HepG2 (cell line): ENCODE results near the gene KCTD19. TPM values are rescaled to one million over a fixed set of nuclear protein-coding genes. Genes with fewer than 3 reads are reported as not detected.

Source experiments
- CENPT ChIP-seq: sonication (generic); formaldehyde crosslinking; IDR thresholded peaks from 2 replicates; pipeline ENCODE4 v1.8.0; 2022; ENCODE audit warnings: low read depth, mild to moderate bottlenecking, moderate library complexity, missing genetic modification reagents
- IRF2 ChIP-seq: IDR thresholded peaks from 2 replicates; pipeline ENCODE4 v1.6.1; 2018; ENCODE audit warnings: missing genetic modification reagents, missing compliant biosample characterization
- MTA1 ChIP-seq: sonication (generic); formaldehyde crosslinking; IDR thresholded peaks from 2 replicates; pipeline ENCODE4 v1.4.0; 2020; ENCODE audit warnings: missing genetic modification reagents, mild to moderate bottlenecking, borderline replicate concordance
- POGK ChIP-seq: sonication (generic); formaldehyde crosslinking; conservative IDR thresholded peaks from 2 replicates; pipeline ENCODE4 v1.8.0; 2022; ENCODE audit warnings: mild to moderate bottlenecking, moderate library complexity, missing genetic modification reagents
- POLR2A ChIP-seq, 2 experiments: IDR thresholded peaks; 2 replicates each; pipeline ENCODE4 v1.6.1; 2011; ENCODE audit warnings: low read depth in 2 of 2, low read length in 2 of 2, mild to moderate bottlenecking in 1 of 2, moderate library complexity in 1 of 2; ENCODE audit not compliant: insufficient read depth in 1 of 2
- SRSF9 ChIP-seq: fragments of 200-400 bp; formaldehyde crosslinking; IDR thresholded peaks from 2 replicates; pipeline ENCODE4 v1.6.1; 2018; ENCODE audit warnings: borderline replicate concordance, mild to moderate bottlenecking, low read depth, low read length; ENCODE audit not compliant: insufficient read depth, poor library complexity, severe bottlenecking
- THAP9 ChIP-seq: sonication (generic); formaldehyde crosslinking; IDR thresholded peaks from 2 replicates; pipeline ENCODE4; 2020; ENCODE audit warnings: missing genetic modification reagents, mild to moderate bottlenecking, borderline replicate concordance
- THYN1 ChIP-seq: sonication (generic); formaldehyde crosslinking; IDR thresholded peaks from 2 replicates; pipeline ENCODE4 v1.8.1; 2023; ENCODE audit warnings: low read depth, mild to moderate bottlenecking, moderate library complexity, missing genetic modification reagents, borderline replicate concordance
- ZFP41 ChIP-seq: sonication (generic); formaldehyde crosslinking; IDR thresholded peaks from 2 replicates; pipeline ENCODE4 v1.4.0; 2020; ENCODE audit warnings: mild to moderate bottlenecking, missing genetic modification reagents, borderline replicate concordance
- ZNF564 ChIP-seq: sonication (generic); formaldehyde crosslinking; IDR thresholded peaks from 2 replicates; pipeline ENCODE4 v1.8.1; 2023; ENCODE audit warnings: mild to moderate bottlenecking, missing genetic modification reagents
- ZNF672 ChIP-seq: sonication (generic); formaldehyde crosslinking; IDR thresholded peaks from 2 replicates; pipeline ENCODE4 v1.8.1; 2022; ENCODE audit warnings: missing genetic modification reagents
- ZNF816 ChIP-seq: sonication (generic); formaldehyde crosslinking; IDR thresholded peaks from 2 replicates; pipeline ENCODE4 v1.8.0; 2022; ENCODE audit warnings: missing genetic modification reagents, mild to moderate bottlenecking, borderline replicate concordance
- polyA plus RNA-seq, 8 experiments: library from polyadenylated mRNA; depleted of rRNA in 3 of 8; stranded (reverse) in 7 of 8; unstranded in 1 of 8; fragments of >200 nt; fragmentation: Illumina TruSeq in 4 of 8; extraction: Trizol in 4 of 8; gene quantifications; 2 replicates each; pipeline versions ENCODE4 v1.2.1 to v1.2.3, GENCODE V29; 2011 to 2016; ENCODE audit warnings: low read depth in 4 of 8, missing spikeins in 1 of 8, mixed read lengths in 1 of 8; ENCODE audit not compliant: insufficient read depth in 1 of 8
- total RNA-seq, 5 experiments: library from RNA; depleted of rRNA; stranded (reverse); fragments of >200 nt; fragmentation: Illumina TruSeq; extraction: Trizol; gene quantifications; 2 replicates each; pipeline ENCODE4 v1.2.3, GENCODE V29; 2016; ENCODE audit warnings: low read depth in 1 of 5
- TF ChIP-seq, protein P1 (sequence below): sonication (generic); formaldehyde crosslinking; IDR thresholded peaks from 2 replicates; pipeline ENCODE4 v1.4.0; 2020; ENCODE audit warnings: mild to moderate bottlenecking, missing genetic modification reagents, borderline replicate concordance
- TF ChIP-seq, protein P2 (sequence below): sonication (generic); formaldehyde crosslinking; IDR thresholded peaks from 2 replicates; pipeline ENCODE4 v1.4.0; 2020; ENCODE audit warnings: low read depth, missing genetic modification reagents

KCTD19 gene
- total and polyA plus RNA-seq, 2 of the 13 experiments (the other 11 are each of a cell fraction or from before 2014, with no cell fraction given), result not detected

DNA sequence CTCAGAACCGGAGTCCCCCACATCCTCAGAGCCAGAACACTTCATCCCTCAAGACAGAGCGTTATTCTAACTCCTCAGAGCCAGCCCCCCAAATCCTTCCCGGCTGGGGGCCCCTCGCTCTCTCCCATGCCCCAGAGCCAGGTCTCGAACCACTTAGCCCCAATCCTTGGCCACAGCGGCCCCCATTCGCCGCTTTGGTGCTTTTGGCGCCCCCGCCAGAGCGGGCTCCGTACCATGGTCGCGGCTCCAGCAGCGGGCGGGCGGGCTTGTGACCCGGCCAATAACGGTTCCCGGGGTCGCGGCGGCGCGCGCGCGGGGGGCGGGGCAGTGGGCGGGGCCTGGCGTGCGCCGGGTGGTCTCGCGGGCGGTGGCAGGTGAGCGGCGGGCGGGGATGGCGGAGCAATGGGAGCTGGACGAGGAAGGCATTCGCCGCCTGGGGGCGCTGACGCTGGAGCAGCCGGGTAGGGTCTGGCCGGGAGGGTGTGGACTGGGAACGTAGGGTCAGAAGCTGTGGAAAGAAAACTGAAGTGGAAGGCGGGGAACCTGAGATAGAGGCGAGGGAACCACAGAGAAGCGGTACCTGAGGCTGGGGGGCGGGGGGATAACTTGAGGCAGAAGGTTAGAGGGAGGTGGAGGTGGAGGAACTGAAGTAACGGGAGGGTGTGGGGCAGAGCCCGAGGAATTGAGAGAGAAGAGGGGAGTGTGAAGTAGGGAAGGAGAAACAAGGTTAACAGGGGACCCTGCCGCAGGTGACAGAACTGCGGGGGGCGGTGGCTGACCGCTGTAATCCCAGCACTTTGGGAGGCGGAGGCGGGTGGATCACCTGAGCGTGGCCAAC lies at the start of gene KCTD19, which contains the start of gene LRRC36 (continued):
- TF ChIP-seq THAP9 (CRISPR knock-in tag), result no peak
- TF ChIP-seq THYN1 (CRISPR knock-in tag), result no peak
- no peak for TF ChIP-seq IRF2 (CRISPR knock-in tag)
- TF ChIP-seq ZNF816 (CRISPR knock-in tag), result no peak; the same call in 1 of the 2 replicates
- no peak for TF ChIP-seq POGK
- no peak for TF ChIP-seq SRSF9
- TF ChIP-seq MTA1 (CRISPR knock-in tag), result no peak
- TF ChIP-seq CENPT (CRISPR knock-in tag), result no peak
- no peak for TF ChIP-seq ZNF672 (CRISPR knock-in tag)
- no peak for TF ChIP-seq ZFP41 (CRISPR knock-in tag)
- TF ChIP-seq ZNF564 (CRISPR knock-in tag), result no peak
- TF ChIP-seq POLR2A (IDR thresholded peaks at IDR 0.05; ENCODE audit: insufficient read depth in 1 of 2, low read depth in 2 of 2, low read length in 2 of 2), result no peak
- TF ChIP-seq, protein P1, sequence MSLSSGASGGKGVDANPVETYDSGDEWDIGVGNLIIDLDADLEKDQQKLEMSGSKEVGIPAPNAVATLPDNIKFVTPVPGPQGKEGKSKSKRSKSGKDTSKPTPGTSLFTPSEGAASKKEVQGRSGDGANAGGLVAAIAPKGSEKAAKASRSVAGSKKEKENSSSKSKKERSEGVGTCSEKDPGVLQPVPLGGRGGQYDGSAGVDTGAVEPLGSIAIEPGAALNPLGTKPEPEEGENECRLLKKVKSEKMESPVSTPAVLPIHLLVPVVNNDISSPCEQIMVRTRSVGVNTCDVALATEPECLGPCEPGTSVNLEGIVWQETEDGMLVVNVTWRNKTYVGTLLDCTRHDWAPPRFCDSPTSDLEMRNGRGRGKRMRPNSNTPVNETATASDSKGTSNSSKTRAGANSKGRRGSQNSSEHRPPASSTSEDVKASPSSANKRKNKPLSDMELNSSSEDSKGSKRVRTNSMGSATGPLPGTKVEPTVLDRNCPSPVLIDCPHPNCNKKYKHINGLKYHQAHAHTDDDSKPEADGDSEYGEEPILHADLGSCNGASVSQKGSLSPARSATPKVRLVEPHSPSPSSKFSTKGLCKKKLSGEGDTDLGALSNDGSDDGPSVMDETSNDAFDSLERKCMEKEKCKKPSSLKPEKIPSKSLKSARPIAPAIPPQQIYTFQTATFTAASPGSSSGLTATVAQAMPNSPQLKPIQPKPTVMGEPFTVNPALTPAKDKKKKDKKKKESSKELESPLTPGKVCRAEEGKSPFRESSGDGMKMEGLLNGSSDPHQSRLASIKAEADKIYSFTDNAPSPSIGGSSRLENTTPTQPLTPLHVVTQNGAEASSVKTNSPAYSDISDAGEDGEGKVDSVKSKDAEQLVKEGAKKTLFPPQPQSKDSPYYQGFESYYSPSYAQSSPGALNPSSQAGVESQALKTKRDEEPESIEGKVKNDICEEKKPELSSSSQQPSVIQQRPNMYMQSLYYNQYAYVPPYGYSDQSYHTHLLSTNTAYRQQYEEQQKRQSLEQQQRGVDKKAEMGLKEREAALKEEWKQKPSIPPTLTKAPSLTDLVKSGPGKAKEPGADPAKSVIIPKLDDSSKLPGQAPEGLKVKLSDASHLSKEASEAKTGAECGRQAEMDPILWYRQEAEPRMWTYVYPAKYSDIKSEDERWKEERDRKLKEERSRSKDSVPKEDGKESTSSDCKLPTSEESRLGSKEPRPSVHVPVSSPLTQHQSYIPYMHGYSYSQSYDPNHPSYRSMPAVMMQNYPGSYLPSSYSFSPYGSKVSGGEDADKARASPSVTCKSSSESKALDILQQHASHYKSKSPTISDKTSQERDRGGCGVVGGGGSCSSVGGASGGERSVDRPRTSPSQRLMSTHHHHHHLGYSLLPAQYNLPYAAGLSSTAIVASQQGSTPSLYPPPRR, result no peak
- TF ChIP-seq, protein P2, sequence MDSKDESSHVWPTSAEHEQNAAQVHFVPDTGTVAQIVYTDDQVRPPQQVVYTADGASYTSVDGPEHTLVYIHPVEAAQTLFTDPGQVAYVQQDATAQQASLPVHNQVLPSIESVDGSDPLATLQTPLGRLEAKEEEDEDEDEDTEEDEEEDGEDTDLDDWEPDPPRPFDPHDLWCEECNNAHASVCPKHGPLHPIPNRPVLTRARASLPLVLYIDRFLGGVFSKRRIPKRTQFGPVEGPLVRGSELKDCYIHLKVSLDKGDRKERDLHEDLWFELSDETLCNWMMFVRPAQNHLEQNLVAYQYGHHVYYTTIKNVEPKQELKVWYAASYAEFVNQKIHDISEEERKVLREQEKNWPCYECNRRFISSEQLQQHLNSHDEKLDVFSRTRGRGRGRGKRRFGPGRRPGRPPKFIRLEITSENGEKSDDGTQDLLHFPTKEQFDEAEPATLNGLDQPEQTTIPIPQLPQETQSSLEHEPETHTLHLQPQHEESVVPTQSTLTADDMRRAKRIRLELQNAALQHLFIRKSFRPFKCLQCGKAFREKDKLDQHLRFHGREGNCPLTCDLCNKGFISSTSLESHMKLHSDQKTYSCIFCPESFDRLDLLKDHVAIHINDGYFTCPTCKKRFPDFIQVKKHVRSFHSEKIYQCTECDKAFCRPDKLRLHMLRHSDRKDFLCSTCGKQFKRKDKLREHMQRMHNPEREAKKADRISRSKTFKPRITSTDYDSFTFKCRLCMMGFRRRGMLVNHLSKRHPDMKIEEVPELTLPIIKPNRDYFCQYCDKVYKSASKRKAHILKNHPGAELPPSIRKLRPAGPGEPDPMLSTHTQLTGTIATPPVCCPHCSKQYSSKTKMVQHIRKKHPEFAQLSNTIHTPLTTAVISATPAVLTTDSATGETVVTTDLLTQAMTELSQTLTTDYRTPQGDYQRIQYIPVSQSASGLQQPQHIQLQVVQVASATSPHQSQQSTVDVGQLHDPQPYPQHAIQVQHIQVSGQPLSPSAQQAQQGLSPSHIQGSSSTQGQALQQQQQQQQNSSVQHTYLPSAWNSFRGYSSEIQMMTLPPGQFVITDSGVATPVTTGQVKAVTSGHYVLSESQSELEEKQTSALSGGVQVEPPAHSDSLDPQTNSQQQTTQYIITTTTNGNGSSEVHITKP (CRISPR knock-in tag), result 0 out of 2 replicates have a peak, but pooled peaks have one; percentile 12
